ENCODE results near the gene CENPX.

Gene CENPX

DNA sequence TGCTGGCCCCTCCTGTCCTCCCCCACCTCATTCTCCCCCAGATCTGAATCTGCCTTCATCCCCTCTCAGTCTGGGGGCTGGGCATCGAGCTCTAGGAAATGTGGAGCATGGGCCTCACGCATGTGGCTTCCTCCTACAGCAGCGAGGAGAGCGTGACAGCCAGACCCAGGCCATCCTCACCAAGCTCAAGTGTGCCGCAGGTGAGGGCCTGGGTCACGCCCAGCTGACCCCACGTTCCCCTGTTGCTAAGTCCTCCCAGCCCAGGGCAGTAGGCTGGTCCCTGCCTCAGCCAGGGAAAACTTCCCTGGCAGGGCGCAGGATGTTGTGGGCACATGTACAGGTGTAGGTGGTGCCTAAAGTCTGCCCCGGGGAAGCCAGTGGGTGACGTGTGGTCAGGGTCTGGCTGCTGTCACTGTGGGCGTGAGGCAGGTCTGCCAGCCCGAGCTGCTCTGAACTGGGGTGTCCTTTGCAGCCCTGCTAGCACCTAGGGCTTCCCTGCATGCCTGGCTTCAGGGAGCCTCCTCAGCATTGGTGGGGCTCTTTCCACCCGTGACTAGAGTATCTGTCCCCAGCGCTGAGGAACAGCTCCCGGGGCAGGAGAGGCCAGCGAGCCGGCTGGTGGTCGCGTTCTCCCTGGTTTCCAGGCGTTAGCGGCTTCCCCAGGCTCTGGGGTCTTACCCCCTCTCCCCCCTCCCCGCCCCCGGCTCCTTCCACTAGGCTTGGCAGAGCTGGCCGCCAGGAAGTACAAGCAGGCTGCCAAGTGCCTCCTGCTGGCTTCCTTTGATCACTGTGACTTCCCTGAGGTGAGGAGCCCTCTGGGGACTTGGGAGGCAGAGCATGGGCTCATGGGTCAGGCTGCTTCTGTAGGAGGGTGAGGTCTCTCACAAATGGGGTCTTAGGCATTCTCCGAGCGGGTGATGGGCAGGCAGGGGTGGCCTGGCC lies 32.6 kb upstream of the CENPX start:
- no peak for DNase-seq (ENCODE audit: low read depth in 2 of 2)

DNA sequence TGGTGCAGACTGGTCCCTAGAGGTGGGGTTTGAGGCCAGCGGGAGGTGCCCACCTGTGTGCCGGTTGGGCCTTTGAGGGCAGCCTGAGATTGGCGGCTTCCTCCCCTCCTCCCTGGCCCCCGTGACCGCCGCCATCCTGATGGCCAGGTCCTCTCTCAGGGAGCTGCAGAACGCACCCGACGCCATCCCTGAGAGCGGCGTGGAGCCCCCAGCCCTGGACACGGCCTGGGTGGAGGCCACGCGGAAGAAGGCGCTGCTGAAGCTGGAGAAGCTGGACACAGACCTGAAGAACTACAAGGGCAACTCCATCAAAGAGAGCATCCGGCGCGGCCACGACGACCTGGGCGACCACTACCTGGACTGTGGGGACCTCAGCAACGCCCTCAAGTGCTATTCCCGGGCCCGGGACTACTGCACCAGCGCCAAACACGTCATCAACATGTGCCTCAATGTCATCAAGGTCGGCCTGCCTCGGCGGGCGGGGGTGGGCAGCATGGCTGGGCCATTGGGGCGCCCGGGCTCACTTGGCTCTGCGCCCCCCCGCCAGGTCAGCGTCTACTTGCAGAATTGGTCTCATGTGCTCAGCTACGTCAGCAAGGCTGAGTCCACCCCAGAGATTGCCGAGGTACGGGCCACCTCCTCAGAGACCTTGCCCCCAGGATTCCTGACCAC lies 31.8 kb upstream of the CENPX start:
- no peak for DNase-seq (ENCODE audit: low read depth in 2 of 2)

DNA sequence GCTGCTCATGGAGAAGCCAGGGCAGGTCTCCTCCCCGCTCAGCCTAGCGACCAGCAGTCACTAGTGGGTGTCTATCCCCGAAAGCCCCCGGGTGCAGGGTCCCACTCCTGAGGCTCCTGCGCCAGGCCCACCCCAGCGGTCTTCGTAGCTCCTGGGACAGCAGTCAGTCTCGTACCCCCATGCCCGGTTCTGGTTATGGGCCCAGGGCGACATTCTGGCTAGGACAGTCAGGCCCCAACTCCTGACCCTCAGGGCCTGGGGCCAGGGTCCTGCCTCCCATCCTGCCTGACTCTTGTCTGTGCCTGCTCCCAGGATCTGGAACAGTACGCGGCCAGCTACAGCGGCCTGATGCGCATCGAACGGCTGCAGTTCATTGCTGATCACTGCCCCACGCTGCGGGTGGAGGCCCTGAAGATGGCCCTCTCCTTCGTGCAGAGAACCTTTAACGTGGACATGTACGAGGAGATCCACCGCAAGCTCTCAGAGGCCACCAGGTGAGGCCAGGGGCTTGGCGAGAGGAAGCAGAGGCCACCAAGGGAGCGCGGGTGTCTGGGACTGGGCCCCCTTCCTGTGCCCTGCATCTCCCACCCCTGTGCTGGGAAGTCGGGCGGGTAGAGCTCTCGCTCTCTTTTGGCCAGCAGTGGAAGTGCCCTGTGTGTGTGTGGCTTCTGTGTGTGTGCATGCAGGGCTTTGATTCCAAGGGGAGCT lies 31.0 kb upstream of the CENPX start:
- no peak for DNase-seq (ENCODE audit: low read depth in 2 of 2)

DNA sequence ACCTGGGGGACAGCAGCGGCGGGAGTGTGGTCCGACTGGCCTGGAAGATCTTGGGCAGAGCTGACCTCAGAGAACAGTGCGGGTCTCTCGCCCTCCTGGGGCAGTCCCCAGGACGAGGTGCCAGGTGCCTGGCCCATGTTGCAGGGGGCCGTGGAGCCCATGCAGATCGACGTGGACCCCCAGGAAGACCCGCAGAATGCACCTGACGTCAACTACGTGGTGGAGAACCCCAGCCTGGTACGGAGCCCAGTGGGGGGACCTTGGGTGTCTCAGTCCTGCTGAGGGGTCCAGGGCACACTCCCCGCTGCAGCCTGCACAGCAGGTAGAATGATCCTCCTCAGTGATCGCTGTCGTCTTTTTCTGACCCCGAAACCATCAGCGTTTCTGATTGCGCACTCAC lies 30.5 kb upstream of the CENPX start:
- DNase-seq (ENCODE audit: low read depth in 2 of 2), result no peak

DNA sequence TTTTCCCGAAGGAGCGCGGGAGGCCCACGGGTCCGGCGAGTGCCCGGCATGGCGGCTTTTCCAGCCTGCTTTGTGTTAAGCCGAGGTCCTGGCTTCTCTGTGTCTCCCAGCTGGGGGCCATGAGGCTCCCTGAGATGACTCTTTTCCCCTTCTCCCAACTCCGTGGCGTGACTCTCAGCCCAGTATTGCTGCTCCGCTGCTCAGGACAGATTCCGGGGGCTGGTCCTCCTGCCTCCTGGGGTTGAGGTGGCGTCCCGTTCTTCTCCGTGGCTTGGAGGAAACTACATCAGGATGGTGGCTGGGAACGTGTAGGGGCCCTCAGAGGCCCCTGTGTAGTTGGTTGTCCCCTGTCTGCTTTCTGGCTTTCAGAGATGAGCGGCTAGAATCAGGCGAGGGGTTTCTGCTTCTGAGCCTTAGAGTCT lies 30.0 kb upstream of the CENPX start:
- no peak for DNase-seq (ENCODE audit: low read depth in 2 of 2)

DNA sequence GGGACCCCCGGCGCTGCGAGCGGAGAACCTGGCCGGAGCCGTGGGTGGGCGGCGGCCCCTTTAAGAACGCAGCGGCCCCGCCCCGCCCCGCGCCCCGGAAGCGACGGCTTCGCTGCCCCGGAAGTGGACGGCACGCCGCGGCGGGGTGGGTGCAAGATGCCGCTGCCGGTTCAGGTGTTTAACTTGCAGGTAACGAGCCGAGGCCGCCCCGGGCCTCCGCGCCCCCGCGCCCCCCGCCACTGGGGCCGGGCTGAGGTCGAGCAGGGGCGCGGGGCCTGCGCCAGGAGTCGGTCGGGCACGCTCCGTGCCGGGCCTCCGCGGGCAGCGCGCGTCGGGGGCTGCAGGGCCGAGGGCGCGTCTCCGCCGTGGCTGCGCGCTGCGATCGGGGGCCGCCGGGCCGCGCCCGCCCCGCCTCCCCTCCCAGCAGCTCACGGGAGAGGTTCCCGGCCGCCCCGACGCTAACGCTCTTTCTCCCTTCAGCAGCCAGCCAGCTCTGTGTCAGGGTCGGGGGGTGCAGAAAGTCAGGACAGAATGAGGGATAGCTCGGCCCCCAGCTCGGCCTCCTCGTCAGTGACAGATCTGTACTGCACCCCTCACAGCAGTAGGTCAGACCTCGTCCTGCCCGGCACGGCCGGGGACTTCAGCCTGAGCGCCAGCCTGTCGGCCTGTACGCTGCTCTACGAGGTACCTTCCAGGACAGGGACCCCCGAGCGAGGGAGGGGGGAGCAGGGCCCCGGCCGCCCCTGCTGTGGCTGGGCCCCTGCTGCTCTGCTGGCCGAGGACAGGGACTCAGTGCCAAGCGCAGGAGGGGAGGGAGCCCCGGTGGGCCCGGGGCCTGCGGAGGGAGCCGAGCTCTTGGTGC lies 29.3 kb upstream of the CENPX start, which contains the start of the genes GPS1 and RFNG:
Gene GPS1 (plus strand): TSS at position 123 of the 862 bp plus-strand sequence. CDS start 34 bp downstream, at position 157.
Gene RFNG (minus strand): TSS at position 36 of the 862 bp plus-strand sequence. CDS start 45 bp downstream, outside the sequence.
- DNase-seq (ENCODE audit: low read depth in 2 of 2), result no peak

DNA sequence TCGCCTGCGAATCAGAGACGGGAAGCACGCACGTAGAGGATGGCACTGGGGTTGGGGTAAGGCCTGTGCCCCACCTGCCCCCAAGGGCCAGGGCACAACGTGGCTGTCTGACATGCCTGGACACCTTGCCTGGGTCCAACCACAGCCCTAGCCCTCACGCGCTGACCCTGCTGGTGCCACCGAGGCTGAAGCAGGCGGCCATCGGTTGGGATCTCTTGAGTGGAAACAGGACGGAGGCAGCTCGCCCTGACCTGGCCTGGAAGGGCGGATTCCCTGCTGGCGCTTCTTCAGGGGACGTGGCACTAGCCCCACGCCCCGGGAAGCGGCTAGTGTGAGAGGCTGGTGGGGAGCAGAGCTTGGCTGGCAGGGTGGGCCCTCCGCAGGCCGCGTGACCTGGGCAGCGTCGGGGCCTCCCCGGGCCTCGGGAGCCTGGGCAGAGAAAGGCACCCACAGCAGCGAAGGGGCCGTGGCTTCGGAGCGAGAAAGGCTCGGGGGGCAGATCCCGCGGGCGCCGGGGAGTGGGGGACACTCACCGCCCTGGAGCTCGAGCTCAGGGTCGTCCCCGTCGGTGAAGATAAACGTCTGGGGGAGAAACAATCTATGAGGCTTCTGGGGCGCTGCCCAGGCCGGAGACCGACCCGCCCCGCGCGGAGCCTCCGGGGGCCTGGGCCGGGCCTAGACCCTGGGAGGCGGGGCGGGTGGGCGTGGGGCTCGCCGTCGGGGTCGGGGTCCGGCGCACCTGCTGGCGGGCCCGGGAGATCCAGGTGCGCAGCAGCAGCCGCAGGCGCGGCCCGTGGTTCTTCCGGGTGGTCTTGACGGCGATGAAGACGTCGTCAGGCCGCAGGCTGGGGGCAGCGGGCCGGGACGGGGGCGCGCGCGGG lies 28.3 kb upstream of the CENPX start:
- DNase-seq (ENCODE audit: low read depth in 2 of 2), result no peak

DNA sequence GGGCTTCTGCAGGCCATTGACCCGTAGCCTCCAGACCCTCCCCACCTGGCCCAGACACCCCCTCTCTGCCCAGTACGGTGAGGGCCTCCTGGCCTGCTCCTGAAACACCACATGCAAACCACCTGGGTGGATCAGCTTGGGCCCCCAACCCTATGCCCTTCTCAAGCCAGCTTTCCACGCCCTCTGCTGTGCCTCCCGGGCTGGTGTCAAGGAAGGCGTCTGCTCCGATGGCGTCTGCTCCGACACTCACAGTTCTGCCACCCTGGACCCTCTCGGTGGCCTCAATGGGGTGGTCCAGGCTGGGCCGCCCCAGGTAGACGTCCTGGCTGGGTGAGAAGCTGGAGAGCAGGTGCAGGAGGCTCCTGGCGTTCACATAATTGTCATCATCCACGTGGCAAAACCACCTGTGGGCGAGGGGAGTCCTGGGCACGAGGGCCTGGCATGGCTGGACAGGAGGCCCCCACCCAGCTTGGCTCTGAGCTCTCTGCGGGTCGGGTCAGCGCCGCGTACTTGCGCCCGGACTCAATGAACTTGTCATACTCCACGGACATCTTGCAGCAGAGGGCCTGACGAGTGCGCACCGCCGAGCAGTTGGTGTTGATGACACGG lies 27.6 kb upstream of the CENPX start:
- DNase-seq (ENCODE audit: low read depth in 2 of 2), result no peak

DNA sequence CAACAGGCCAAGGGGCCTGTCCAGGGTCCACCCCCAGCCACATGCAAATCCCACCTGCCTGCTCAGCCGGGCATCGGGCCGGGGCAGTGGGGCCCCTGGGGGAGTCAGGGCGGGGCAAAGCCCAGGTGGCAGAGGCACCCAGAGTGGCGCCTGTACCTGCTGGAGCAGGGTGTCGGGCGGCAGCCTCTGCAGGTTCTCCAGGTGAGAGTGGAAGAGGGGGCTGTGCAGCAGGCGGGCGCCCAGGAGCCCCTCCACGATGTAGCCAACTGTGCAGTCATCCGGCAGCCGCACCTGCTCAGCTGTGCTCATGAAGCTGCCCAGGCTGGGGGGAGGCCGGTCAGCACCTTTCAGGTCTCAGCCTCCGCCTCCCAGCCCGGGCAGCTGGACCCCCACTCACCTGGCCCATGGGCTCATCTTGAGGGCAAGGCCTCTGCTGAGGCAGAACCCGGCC lies 26.9 kb upstream of the CENPX start:
- no peak for DNase-seq (ENCODE audit: low read depth in 2 of 2)

DNA sequence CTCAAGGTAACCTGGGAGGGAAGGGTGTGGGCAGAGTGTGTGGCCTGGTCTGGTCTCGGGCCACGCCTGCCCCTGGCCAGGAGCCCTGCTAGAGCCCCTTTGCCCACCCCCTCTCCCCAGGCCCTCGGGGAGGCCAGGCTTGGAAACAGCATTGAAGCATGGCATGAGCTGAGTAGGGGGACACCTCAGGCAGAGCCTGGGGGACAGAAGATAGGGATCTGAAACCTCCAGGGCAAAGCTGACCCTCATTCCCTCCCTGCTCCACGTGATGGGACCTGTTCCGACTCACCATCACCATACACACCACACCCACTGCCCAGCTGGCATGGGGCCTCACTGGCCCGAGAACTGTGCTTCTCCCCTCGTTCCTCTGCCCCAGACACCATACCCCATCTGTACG lies 26.4 kb upstream of the CENPX start:
- DNase-seq (ENCODE audit: low read depth in 2 of 2), result no peak

DNA sequence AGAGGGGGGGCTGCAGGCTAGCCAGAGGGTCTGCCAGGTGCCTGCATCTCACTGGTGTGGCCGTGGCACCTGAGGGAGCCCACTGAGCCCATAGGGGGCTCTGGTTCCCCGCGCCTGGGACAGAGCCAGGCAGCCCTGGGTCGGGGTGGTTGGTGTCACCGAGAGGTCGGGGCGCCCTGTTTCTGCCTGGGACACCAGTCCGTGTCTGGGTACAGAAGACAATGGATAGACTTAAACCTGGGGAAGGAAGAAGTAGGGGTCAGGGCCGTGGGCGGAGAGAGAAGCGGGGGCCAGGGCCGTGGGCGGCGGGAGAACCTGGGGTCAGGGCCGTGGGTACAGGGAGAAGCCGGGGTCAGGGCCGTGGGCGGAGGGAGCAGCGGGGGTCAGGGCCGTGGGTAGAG lies 25.9 kb upstream of the CENPX start:
- DNase-seq (ENCODE audit: low read depth in 2 of 2), result no peak

DNA sequence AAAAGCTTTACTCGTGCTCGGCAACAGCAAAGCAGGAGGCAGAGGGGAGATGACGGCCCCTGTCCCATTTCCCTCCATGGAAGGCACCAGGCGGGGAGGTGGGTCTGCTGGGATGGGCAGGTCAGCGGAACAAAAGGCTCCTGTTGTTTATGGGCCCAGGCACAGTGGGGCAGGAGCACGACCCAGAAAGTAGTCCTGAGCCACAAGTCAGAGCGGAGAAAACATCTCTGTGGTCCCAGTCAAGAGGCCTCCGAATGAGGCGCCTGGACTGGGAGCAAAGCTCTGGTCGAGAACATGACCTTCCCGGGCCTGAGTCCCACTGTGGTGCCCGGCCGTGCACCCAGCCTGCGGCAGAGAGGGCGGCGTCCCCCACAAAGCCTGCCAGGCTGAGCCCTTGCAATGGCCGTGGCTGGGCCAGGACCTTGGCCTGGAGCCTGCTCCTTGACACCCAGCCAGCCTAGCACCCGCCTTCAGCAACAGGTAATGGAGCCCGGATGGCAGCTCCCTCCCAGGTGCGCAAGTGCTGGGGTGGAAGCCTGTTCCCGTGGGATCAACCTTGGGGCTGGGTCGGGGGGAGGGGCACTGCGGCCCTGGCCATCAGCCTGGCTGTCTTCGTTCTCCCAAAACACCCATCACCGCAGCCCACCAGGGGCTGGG lies 25.4 kb upstream of the CENPX start:
- no peak for DNase-seq (ENCODE audit: low read depth in 2 of 2)

DNA sequence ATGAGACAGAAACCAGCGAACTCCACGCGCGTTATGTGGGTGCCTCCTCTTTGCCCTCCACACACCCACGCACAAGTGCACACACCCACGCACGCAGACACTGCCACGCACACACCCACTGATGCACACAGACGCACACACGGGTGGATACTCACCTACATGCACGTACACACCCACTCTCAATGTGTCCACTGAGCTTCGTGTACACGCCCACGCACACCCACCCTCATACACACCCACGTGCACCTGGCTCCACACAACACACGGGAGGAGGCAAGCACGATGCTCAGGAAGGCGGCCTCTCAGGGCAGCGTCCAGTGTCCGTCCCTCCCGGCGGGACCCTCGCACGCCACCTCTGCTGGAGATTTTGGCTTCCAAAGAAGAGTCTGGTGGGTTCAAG lies 24.7 kb upstream of the CENPX start:
- no peak for DNase-seq (ENCODE audit: low read depth in 2 of 2)

DNA sequence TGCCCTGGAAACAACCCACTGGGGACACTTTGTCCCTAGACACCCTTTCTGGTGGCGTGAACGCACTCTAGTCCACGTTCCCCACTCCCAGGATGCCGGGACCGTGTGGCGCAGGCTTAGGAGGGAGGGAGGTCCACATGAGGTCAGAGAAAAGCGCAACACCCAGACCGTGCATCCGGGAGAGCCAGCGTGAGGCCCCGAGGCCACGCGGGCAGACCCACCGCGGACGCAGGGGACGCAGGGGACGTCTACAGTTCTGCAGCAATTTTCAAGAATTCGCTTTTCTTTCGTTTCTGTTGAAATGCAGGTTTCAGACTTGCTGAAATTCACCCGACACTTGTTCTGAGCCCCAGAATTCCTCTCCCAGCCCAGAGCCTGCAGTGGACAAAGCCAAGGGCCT lies 24.2 kb upstream of the CENPX start:
- no peak for DNase-seq (ENCODE audit: low read depth in 2 of 2)

DNA sequence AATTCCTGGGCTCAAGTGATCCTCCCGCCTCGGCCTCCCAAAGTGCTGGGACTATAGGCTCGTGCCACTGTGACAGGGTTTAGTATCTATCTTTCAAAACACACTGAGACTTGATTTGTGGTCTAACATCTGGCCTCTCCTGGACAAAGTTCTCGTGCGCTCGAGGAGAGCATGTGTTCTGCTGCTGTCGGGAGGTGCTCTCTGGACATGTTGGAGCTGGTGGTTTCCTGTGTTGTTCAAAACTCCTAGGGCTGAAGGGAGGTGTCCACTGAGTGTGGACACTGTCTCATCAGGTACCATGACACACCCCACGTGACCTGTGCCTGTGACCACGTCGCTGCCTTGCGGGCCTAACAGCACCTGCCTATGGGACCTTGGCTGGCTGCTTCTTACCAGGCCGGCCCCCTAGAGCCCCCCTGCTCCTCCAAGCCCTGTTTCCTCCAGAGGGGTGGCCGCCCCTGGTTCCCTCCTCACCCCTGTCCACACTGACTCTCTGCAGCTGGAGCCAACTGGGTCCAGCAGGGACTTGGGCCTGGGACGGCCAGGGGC lies 23.3 kb upstream of the CENPX start:
- no peak for DNase-seq (ENCODE audit: low read depth in 2 of 2)

DNA sequence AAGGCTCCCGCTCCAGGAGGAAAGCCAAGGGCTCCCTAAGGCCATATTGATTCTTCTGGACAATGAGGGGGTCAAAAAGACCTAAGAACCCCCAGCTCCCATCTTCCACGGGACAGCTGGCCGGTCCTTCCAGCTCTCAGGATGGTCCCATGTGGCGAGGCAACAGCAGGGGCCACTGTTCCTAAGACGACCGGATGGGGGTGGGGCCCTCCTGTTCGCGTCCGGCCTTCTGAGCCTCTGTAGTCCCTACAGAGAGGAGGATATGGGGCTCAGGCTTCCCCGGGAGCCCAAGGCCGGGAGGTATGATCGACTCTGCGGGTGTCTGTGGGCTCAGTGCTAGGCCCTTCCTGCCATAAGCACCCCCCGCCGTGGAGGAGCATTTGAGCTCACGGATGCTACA lies 20.8 kb upstream of the CENPX start:
- DNase-seq (ENCODE audit: low read depth in 2 of 2), result no peak

DNA sequence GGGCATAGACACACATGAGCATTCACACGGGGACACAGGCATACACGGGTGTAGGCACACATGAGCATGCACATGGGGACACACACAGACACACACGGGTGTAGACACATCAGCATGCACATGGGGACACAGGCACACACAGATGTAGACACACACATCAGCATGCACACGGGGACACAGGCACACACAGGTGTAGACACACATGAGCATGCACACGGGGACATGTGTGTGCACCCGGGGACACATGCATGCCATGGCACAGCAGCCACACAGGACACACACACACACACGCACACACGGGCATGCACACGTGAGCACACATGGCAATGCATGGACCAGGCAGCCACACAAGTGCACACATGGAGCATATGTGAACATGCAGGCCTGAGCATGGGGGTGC lies 20.0 kb upstream of the CENPX start:
- no peak for DNase-seq (ENCODE audit: low read depth in 2 of 2)

DNA sequence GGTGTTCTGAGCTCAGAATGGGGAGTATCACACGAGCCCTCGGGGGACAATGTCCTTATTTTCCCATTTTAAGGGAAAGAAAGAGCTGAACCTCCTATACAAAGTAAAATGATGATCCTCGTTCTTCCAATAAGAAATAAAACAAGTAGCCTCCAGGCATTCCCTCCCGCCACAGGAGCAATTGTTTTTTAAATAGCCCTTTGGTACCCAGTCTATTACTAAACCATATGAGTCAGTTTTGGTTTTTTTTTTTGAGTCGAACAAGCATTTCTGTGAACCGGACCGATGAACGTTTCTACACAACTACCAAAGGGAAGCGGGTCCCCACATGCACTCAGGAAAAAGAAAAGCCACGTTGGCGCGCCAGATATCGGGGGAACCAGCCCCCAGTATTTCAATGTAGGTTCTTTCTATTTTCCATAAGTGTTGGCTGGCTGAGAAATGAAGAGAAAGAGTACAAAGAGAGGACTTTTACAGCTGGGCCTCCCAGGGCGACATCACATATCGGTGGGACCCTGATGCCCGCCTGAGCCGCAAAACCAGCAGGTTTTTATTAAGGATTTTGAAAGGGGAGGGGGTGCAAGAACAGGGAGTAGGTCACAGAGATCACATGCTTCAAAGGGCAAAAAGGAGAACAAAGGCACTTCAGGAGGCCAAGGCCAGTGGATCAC lies 18.6 kb upstream of the CENPX start:
- no peak for DNase-seq (ENCODE audit: low read depth in 2 of 2)

Measured in fibroblast of skin of left biceps (primary cell).